Measurements from ENCODE around the gene KIAA0408.

KIAA0408 gene

GRCh38 chr6:127459231-127459641 lies at the start of gene KIAA0408:
TSS of gene KIAA0408 (minus strand) at chr6:127459389. CDS start at chr6:127453981, 5,408 bp downstream.
- TF ChIP-seq CTCF (conservative IDR thresholded peaks at IDR 0.05; ENCODE audit: low read depth, low read length), result no peak
- no peak within 1 kb of the TSS for H3K4me3 ChIP-seq (ENCODE audit: low read depth, low read length)
- DNase-seq (ENCODE audit: low read depth), result peak; percentile 45

GRCh38 chr6:127506894-127507293 lies 47.7 kb upstream of the KIAA0408 start:
- DNase-seq (ENCODE audit: low read depth), result no peak
- no peak overlapping the region for H3K4me3 ChIP-seq (ENCODE audit: low read depth, low read length)
- no peak for TF ChIP-seq CTCF (conservative IDR thresholded peaks at IDR 0.05; ENCODE audit: low read depth, low read length)

GRCh38 chr6:127503022-127503421 lies 43.8 kb upstream of the KIAA0408 start:
- H3K4me3 ChIP-seq (ENCODE audit: low read depth, low read length), result no peak overlapping the region
- no peak for DNase-seq (ENCODE audit: low read depth)
- TF ChIP-seq CTCF (conservative IDR thresholded peaks at IDR 0.05; ENCODE audit: low read depth, low read length), result no peak

GRCh38 chr6:127497410-127497809 lies 38.2 kb upstream of the KIAA0408 start:
- TF ChIP-seq CTCF (conservative IDR thresholded peaks at IDR 0.05; ENCODE audit: low read depth, low read length), result no peak
- DNase-seq (ENCODE audit: low read depth), result no peak
- no peak overlapping the region for H3K4me3 ChIP-seq (ENCODE audit: low read depth, low read length)

GRCh38 chr6:127496471-127496870 lies 37.3 kb upstream of the KIAA0408 start:
- no peak overlapping the region for H3K4me3 ChIP-seq (ENCODE audit: low read depth, low read length)
- peak; percentile 69 for DNase-seq (ENCODE audit: low read depth)
- no peak for TF ChIP-seq CTCF (conservative IDR thresholded peaks at IDR 0.05; ENCODE audit: low read depth, low read length)

- no peak for TF ChIP-seq CTCF (conservative IDR thresholded peaks at IDR 0.05; ENCODE audit: low read depth, low read length)
- no peak for DNase-seq (ENCODE audit: low read depth)
Measured at GRCh38 chr6:127494240-127494767, 35.1 kb upstream of the KIAA0408 start.

GRCh38 chr6:127489248-127489647 lies 30.1 kb upstream of the KIAA0408 start:
- no peak for DNase-seq (ENCODE audit: low read depth)
- TF ChIP-seq CTCF (conservative IDR thresholded peaks at IDR 0.05; ENCODE audit: low read depth, low read length), result no peak
- H3K4me3 ChIP-seq (ENCODE audit: low read depth, low read length), result no peak overlapping the region

More at GRCh38 chr6:127494240-127494767, 35.1 kb upstream of the KIAA0408 start:
- no peak overlapping the region for H3K4me3 ChIP-seq (ENCODE audit: low read depth, low read length)
